ENCODE results near the gene PERM1.
"Not testable (repeated sequence)": the region's sequence is repeated elsewhere in the genome, so short reads cannot be mapped to it uniquely, and the experiment has no call there.

The PERM1 gene

GRCh38 chr1:1014799-1015681 lies 33.1 kb upstream of the PERM1 start:
- no peak for DNase-seq

GRCh38 chr1:1013922-1014648 lies 32.2 kb upstream of the PERM1 start:
- no peak for DNase-seq

GRCh38 chr1:1013105-1013921 lies 31.4 kb upstream of the PERM1 start, which contains the start of gene ISG15:
ISG15 (plus strand) TSS chr1:1013497; CDS start chr1:1013574, 77 bp downstream.
- DNase-seq, result peak; percentile 88

GRCh38 chr1:1012736-1013104 lies 30.8 kb upstream of the PERM1 start:
- DNase-seq, result not testable (repeated sequence)

- no peak for DNase-seq
These were observed 29.6 kb upstream of the PERM1 start for GRCh38 chr1:1011396-1011949.

- not testable (repeated sequence) for DNase-seq
These were observed 28.2 kb upstream of the PERM1 start for GRCh38 chr1:1010131-1010530.

GRCh38 chr1:1006305-1007159 lies 24.6 kb upstream of the PERM1 start:
- DNase-seq, result no peak

- DNase-seq, result no peak
These were observed 23.9 kb upstream of the PERM1 start for GRCh38 chr1:1005774-1006304.

- DNase-seq, result no peak
These were observed 23.1 kb upstream of the PERM1 start for GRCh38 chr1:1004780-1005697.

- DNase-seq, result no peak
These were observed 22.5 kb upstream of the PERM1 start for GRCh38 chr1:1004420-1004779.

- no peak for DNase-seq
These were observed 21.9 kb upstream of the PERM1 start for GRCh38 chr1:1003618-1004419.

GRCh38 chr1:1001057-1001783 lies 19.3 kb upstream of the PERM1 start:
- DNase-seq, result no peak

- peak; percentile 84 for DNase-seq
These were observed 18.6 kb upstream of the PERM1 start for GRCh38 chr1:1000357-1001056.

GRCh38 chr1:999725-1000356 lies 17.9 kb upstream of the PERM1 start, which contains the start of gene HES4:
HES4 (minus strand) TSS chr1:1000097; CDS start chr1:999973, 124 bp downstream.
- peak; percentile 84 for DNase-seq

GRCh38 chr1:998995-999724 lies 17.3 kb upstream of the PERM1 start:
- no peak for DNase-seq

- no peak for DNase-seq
These were observed 16.8 kb upstream of the PERM1 start for GRCh38 chr1:998745-998994.
